ENCODE measurements around the gene ETV6.

- TF ChIP-seq REST (IDR thresholded peaks at IDR 0.05; ENCODE audit: insufficient read depth in 1 of 2, low read depth in 2 of 2, low read length in 2 of 2) (no peak), POLR2AphosphoS5 (IDR thresholded peaks at IDR 0.05; ENCODE audit: low read depth, low read length) (no peak), SIN3A (IDR thresholded peaks at IDR 0.05; ENCODE audit: borderline replicate concordance, insufficient read depth, low read length) (no peak), TAF1 (IDR thresholded peaks at IDR 0.05; ENCODE audit: borderline replicate concordance, insufficient read depth, low read length) (no peak)
Measured at GRCh38 chr12:11891754-11892386, 242.4 kb downstream of the ETV6 start.
